Skeletal muscle satellite cell (primary cell): ENCODE measurements around the gene TELO2.

Source experiments
- H3K27me3 ChIP-seq: 2 replicates; pipeline ENCODE4 v1.7.0; 2013; ENCODE audit warnings: low read length; ENCODE audit not compliant: control insufficient read depth, insufficient read depth
- H3K36me3 ChIP-seq: 2 replicates; pipeline ENCODE4 v1.7.0; 2013; ENCODE audit warnings: mild to moderate bottlenecking, control low read depth, low read length; ENCODE audit not compliant: insufficient read depth
- H3K4me1 ChIP-seq: 2 replicates; pipeline ENCODE4 v1.7.0; 2013; ENCODE audit warnings: low read length; ENCODE audit not compliant: control insufficient read depth, insufficient read depth
- H3K4me2 ChIP-seq: 2 replicates; pipeline ENCODE4 v1.7.0; 2013; ENCODE audit warnings: mild to moderate bottlenecking, low read length
- H3K4me3 ChIP-seq: 2 replicates; pipeline ENCODE4 v1.7.0; 2013; ENCODE audit warnings: low read length
- H3K9ac ChIP-seq: 2 replicates; pipeline ENCODE4 v1.7.0; 2013; ENCODE audit warnings: mild to moderate bottlenecking, low read depth, low read length, moderate library complexity
- H3K9me3 ChIP-seq: replicated peaks from 2 replicates; pipeline ENCODE4 v1.7.0; 2013; ENCODE audit warnings: mild to moderate bottlenecking, control low read depth, low read length

Gene TELO2

GRCh38 chr16:1505073-1505844 lies 12.1 kb downstream of the TELO2 start:
- Histone ChIP-seq H3K9ac (no peak overlapping the region), H3K4me3 (no peak overlapping the region), H3K27me3 (no peaks in the 10 kb centered on the region), H3K36me3 (peaks cover 41% of the 10 kb centered on the region), H3K4me1 (no peaks in the 10 kb centered on the region), H3K9me3 (no peaks in the 10 kb centered on the region), H3K4me2 (no peak overlapping the region)

GRCh38 chr16:1505912-1506311 lies 12.8 kb downstream of the TELO2 start:
- Histone ChIP-seq H3K27me3 (no peaks in the 10 kb centered on the region), H3K9ac (no peak overlapping the region), H3K9me3 (no peaks in the 10 kb centered on the region), H3K4me1 (no peaks in the 10 kb centered on the region), H3K4me2 (no peak overlapping the region), H3K36me3 (peaks cover 42% of the 10 kb centered on the region), H3K4me3 (no peak overlapping the region)

DNA sequence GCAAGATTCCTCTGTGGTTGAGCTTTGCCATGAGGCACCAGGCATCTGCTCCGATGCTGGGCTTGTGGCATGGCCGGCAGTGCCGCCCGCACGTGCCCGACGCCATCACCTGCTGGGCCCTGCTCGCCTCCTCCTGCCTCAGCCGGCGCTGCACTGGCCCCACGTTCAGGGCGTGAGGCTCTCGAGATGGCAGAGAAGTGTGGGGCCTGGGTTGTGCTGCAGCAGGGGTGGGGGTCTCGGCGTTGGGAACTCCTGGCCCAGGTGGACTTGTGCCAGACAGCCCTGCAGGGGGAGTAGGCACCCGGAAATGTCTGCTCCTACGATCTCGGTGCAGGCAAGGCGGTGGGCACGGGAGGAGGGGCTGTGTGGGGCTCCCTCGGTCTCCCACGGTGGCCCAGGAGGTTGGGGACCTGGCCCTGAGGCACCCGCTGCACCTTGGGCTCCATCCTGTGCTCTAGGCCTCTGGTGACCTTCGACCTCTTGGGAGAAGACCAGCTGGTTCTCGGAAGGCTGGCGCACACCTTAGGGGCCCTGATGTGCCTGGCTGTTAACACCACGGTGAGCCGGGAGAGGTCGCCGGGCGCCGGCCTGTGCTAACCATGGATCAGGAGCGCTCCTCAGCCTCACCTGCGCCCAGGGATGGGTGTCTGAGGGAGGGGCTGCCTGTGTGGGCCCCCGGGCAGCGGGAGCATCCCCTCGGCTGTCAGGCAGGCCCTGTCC lies 13.5 kb downstream of the TELO2 start:
- Histone ChIP-seq H3K9ac (no peak overlapping the region), H3K27me3 (no peaks in the 10 kb centered on the region), H3K4me3 (no peak overlapping the region), H3K4me1 (no peaks in the 10 kb centered on the region), H3K4me2 (no peak overlapping the region), H3K9me3 (no peaks in the 10 kb centered on the region), H3K36me3 (peaks cover 37% of the 10 kb centered on the region)

- Histone ChIP-seq H3K9me3 (no peaks in the 10 kb centered on the region), H3K27me3 (no peaks in the 10 kb centered on the region), H3K4me2 (no peak overlapping the region), H3K9ac (no peak overlapping the region), H3K4me1 (no peaks in the 10 kb centered on the region), H3K4me3 (no peak overlapping the region), H3K36me3 (peaks cover 23% of the 10 kb centered on the region)
Measured at GRCh38 chr16:1508494-1509187, 15.5 kb downstream of the TELO2 start.

- peaks cover 23% of the 10 kb centered on the region for H3K36me3 ChIP-seq
- H3K27me3 ChIP-seq = no peaks in the 10 kb centered on the region
- H3K9me3 ChIP-seq = no peaks in the 10 kb centered on the region
- no peak overlapping the region for H3K4me2 ChIP-seq
- no peak overlapping the region for H3K9ac ChIP-seq
- H3K4me3 ChIP-seq = no peak overlapping the region
- H3K4me1 ChIP-seq = no peaks in the 10 kb centered on the region
Measured at GRCh38 chr16:1509307-1510221, 16.4 kb downstream of the TELO2 start.

DNA sequence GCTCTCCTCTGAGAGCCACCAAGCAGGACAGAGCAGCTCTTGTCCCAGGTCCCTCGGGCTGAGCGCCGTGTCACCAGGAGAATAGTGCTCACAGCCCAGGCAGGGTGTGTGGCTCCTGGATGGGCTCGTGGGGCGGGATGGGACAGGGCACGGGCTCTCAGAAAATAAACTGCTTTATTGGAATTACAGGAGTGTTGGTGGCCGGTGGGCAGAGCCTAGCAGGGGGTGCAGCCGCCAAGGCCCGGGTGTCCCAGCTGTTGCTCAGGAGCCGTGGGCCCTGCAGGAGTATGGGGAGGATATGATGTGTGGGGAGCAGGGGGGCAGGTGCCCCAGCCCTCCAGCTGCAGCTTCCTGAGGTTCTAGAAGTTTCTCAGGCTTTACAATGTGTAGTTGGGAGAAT lies 17.1 kb downstream of the TELO2 start:
- no peak overlapping the region for H3K9ac ChIP-seq
- no peak overlapping the region for H3K4me2 ChIP-seq
- H3K4me3 ChIP-seq = no peak overlapping the region
- no peaks in the 10 kb centered on the region for H3K4me1 ChIP-seq
- H3K27me3 ChIP-seq = no peaks in the 10 kb centered on the region
- peaks cover 23% of the 10 kb centered on the region for H3K36me3 ChIP-seq
- H3K9me3 ChIP-seq = no peaks in the 10 kb centered on the region

GRCh38 chr16:1510941-1511351 lies 17.8 kb downstream of the TELO2 start:
- no peaks in the 10 kb centered on the region for H3K27me3 ChIP-seq
- no peak overlapping the region for H3K4me2 ChIP-seq
- H3K4me3 ChIP-seq = no peak overlapping the region
- H3K36me3 ChIP-seq = peaks cover 19% of the 10 kb centered on the region
- H3K4me1 ChIP-seq = no peaks in the 10 kb centered on the region
- H3K9ac ChIP-seq = no peak overlapping the region
- H3K9me3 ChIP-seq = no peaks in the 10 kb centered on the region

- Histone ChIP-seq H3K4me3 (no peak overlapping the region), H3K4me1 (no peaks in the 10 kb centered on the region), H3K36me3 (peaks cover 12% of the 10 kb centered on the region)
Measured at GRCh38 chr16:1511662-1512569, 18.8 kb downstream of the TELO2 start.

DNA sequence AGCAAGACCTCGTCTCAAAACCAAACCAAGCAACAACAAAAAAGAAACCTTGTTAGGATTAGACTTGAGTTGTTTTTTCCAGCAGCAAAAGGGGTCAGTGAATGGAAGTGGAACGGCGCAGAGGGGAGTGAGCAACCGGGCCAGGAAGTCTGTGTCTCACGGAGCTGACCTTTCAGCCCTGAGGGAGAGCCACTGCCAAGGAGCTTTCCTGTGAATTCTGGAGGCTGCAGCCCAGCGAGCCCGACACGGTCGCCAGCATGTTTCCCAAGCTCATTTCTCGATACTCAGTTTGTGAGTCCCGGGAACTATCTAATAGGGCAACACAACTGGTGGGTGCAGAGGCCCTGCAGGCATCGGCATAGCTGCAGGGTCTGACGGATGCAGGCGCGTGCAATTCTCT lies 19.6 kb downstream of the TELO2 start:
- H3K9me3 ChIP-seq = no peaks in the 10 kb centered on the region
- no peak overlapping the region for H3K9ac ChIP-seq
- no peaks in the 10 kb centered on the region for H3K4me1 ChIP-seq
- no peaks in the 10 kb centered on the region for H3K27me3 ChIP-seq
- no peak overlapping the region for H3K4me2 ChIP-seq
- no peak overlapping the region for H3K4me3 ChIP-seq
- H3K36me3 ChIP-seq = peaks cover 10% of the 10 kb centered on the region

More at GRCh38 chr16:1511662-1512569, 18.8 kb downstream of the TELO2 start:
- Histone ChIP-seq H3K9ac (no peak overlapping the region), H3K9me3 (no peaks in the 10 kb centered on the region), H3K4me2 (no peak overlapping the region), H3K27me3 (no peaks in the 10 kb centered on the region)

GRCh38 chr16:1514507-1514906 lies 21.3 kb downstream of the TELO2 start:
- no peaks in the 10 kb centered on the region for H3K9me3 ChIP-seq
- peaks cover 10% of the 10 kb centered on the region for H3K36me3 ChIP-seq
- no peaks in the 10 kb centered on the region for H3K27me3 ChIP-seq
- H3K4me1 ChIP-seq = no peaks in the 10 kb centered on the region
- H3K9ac ChIP-seq = no peak overlapping the region
- H3K4me3 ChIP-seq = no peak overlapping the region
- H3K4me2 ChIP-seq = no peak overlapping the region
